GM21825 (cell line): ENCODE data around the gene HOXA10.

Source experiments
- ATAC-seq: cut with Tn5 transposase; IDR thresholded peaks from one replicate; pipeline ENCODE4 v1.9.1; 2021; ENCODE audit warnings: mild to moderate bottlenecking, moderate library complexity; ENCODE audit not compliant: unreplicated experiment

The HOXA10 gene

GRCh38 chr7:27180431-27181420 is 6.6 kb upstream of the HOXA10 start:
- no peak for ATAC-seq

GRCh38 chr7:27179503-27180430 is 5.6 kb upstream of the HOXA10 start:
- ATAC-seq: no peak

GRCh38 chr7:27179030-27179429 is 4.9 kb upstream of the HOXA10 start:
- no peak for ATAC-seq

- ATAC-seq: no peak
These were observed 4.2 kb upstream of the HOXA10 start for GRCh38 chr7:27178366-27178765.

GRCh38 chr7:27177795-27178320 is 3.7 kb upstream of the HOXA10 start:
- no peak for ATAC-seq

- ATAC-seq: no peak
These were observed 3.1 kb upstream of the HOXA10 start for GRCh38 chr7:27176962-27177794.

GRCh38 chr7:27176524-27176845 is 2.4 kb upstream of the HOXA10 start:
- no peak for ATAC-seq

- no peak for ATAC-seq
These were observed 1.8 kb upstream of the HOXA10 start for GRCh38 chr7:27175626-27176523.

- ATAC-seq: no peak
These were observed 930 bp upstream of the HOXA10 start for GRCh38 chr7:27174874-27175625.

GRCh38 chr7:27173511-27173955 is 587 bp downstream of the HOXA10 start:
- ATAC-seq: no peak

- no peak for ATAC-seq
These were observed 1.2 kb downstream of the HOXA10 start for GRCh38 chr7:27172823-27173510.

- no peak for ATAC-seq
These were observed 1.8 kb downstream of the HOXA10 start for GRCh38 chr7:27172315-27172774.

- ATAC-seq: no peak
These were observed 2.3 kb downstream of the HOXA10 start for GRCh38 chr7:27171637-27172314.

- no peak for ATAC-seq
These were observed 2.8 kb downstream of the HOXA10 start for GRCh38 chr7:27171325-27171636.

GRCh38 chr7:27170426-27171324 is 3.4 kb downstream of the HOXA10 start:
- no peak for ATAC-seq

GRCh38 chr7:27169658-27170425 is 4.3 kb downstream of the HOXA10 start:
- ATAC-seq: no peak
